GM12874 (cell line): ENCODE measurements around the gene PXDN.

Source experiments
- TF ChIP-seq, protein P1 (sequence below): IDR thresholded peaks from 2 replicates; pipeline ENCODE4 v1.5.1; 2011; ENCODE audit warnings: low read depth, mild to moderate bottlenecking, control low read depth, low read length, moderate library complexity; ENCODE audit not compliant: insufficient read depth

PXDN gene

GRCh38 chr2:1627628-1628381 lies 116.5 kb downstream of the PXDN start:
- TF ChIP-seq, protein P1, sequence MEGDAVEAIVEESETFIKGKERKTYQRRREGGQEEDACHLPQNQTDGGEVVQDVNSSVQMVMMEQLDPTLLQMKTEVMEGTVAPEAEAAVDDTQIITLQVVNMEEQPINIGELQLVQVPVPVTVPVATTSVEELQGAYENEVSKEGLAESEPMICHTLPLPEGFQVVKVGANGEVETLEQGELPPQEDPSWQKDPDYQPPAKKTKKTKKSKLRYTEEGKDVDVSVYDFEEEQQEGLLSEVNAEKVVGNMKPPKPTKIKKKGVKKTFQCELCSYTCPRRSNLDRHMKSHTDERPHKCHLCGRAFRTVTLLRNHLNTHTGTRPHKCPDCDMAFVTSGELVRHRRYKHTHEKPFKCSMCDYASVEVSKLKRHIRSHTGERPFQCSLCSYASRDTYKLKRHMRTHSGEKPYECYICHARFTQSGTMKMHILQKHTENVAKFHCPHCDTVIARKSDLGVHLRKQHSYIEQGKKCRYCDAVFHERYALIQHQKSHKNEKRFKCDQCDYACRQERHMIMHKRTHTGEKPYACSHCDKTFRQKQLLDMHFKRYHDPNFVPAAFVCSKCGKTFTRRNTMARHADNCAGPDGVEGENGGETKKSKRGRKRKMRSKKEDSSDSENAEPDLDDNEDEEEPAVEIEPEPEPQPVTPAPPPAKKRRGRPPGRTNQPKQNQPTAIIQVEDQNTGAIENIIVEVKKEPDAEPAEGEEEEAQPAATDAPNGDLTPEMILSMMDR: no peak

DNA sequence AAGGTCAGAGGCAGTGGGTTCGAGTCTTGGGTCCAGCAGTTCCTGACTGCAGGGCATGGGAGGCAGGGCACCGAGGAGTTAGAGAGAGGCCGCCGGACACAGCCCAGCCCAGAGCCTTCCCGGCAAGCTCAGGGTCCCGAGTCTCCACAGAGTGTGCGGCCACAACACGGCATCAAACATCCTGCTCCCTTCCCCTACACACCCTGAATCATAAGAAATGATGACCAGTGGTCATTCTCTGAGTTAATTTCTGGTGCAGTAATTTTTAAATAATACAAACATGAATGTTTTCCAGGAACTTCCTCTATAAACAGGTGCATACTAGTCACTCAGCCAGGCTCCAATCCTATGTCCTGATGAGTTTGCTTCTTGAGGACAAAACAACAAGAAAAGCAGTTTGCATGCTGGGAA lies 118.0 kb downstream of the PXDN start:
- TF ChIP-seq, protein P1: no peak

- TF ChIP-seq, protein P1: no peak
Measured at GRCh38 chr2:1625281-1626001, 118.9 kb downstream of the PXDN start.

DNA sequence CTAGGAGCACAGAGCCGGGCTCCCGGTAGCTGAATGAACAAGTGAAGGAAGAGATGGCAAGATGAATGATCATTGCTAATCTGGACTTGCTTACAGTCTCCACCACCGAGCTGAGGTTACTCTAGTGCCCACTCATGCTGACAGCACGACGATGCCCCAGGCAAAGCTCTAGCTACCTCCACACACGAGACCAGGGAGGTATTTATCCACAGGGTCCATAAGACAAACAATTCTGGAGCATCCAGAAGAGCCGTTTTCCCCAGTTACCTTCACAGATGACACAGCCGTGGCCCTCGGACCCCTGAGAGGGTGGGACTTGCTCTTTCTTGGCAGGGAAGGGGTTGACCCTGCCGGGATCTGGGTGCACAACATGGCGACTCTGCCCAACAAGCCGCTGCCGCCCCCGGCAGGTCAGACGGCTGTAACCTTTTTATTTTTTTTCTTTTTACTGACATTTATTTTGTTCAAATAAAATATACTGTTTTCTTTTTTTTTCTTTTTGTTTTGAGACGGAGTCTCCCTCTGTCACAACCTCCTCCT lies 120.3 kb downstream of the PXDN start:
- TF ChIP-seq, protein P1: no peak

- TF ChIP-seq, protein P1: no peak
Measured at GRCh38 chr2:1622521-1623200, 121.7 kb downstream of the PXDN start.

DNA sequence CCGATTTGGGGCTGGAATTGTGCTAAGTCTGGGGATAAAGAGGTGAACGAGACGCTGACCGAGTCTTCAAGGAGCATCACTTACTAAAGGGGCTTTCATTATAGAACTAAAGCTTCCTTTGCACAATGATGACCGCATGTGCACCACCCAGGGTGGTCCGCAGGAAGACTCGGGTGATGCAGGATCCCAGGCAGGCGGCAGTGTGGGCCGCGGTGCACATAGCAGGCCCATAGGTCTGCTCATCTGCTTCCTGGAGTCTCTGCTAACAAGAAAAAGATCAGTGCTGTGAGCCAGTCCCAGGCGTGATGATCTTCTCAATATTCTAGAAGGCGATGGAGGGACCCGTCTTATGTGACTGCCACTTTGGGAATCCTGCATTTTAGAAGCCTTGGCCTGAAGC lies 122.8 kb downstream of the PXDN start:
- TF ChIP-seq, protein P1: no peak

DNA sequence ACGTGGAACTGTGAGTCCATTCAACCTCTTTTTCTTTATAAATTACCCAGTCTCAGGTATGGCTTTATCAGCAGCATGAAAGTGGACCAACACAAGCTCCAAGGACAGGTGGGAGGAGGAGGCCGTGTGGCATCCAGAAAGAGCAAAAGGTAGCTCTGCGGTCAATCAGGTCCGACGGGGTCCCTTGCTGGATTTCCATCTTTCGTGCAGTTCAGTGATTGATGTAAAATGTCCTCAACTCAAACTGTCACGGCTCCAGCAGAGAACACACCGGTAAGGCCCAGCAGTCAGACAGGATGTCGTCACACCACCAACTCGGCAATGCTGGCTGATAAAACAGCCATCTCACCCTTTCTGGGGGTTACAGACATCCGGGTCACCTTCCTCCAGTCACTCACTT lies 123.3 kb downstream of the PXDN start:
- TF ChIP-seq, protein P1: no peak
